Measurements from ENCODE around the gene KCNJ14. TPM values are rescaled to one million over a fixed set of nuclear protein-coding genes. Genes with fewer than 3 reads are reported as not detected.

The KCNJ14 gene
- total RNA-seq, 1 experiment from 2014 or later: 0.36 TPM

DNA sequence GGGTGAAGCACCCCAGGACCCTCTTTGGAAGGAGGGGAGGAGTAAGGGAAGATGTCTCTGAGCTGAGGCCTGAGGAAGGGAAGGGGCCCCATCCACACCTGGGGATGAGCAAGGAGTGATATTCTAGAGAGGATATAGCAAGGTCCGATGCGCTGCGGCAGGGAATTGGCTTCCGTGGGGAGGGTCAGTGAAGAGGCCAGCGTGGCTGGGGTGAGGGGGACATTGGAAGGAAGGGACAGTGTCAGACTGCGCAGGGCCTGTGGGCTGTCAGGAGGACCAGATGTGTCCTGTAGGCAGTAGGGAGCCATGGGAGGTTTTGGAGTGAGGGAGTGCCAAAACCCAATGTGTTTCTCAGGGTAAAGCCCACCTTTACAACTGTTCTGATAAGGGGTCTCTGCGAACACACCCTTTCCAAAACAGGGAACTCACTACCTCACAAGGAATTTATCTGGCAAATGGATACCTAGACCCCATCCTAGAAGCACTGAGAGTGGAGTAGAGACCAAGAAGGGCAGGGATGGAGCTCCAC lies 52.6 kb downstream of the KCNJ14 start:
- DNase-seq (ENCODE audit: low spot score): no peak

DNA sequence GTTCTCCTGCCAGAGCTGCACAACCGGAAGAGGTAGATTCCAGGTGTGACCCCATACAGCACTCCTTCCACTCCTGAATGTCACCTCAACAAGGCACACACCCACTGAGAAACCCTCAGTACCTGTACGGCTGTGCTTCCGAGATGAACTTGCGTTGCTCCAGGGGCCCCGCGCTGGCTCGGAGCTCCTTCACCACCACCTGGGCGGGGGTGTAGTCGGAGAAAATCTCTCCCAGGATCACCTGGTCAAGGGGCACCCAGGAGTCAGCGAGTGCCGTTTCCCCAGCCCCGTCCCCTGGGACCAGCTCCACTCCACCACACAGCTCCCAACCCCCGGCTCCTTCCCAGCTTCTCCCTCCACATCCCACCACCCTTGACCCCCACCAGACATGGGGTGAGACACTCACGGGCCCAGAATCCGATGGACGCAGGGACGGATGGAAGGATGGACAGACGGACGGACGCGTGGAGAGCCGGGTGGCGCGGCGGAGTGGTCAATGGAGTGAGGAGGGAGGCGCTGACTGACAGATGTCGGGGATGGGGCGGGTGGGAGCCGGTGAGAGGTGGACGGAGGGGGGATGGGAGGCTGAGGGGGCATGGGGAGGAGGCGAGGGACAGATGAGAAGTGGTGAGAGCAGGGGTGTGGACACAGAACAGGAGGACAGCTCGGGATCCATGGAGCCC lies 53.5 kb downstream of the KCNJ14 start:
- DNase-seq (ENCODE audit: low spot score): no peak

DNA sequence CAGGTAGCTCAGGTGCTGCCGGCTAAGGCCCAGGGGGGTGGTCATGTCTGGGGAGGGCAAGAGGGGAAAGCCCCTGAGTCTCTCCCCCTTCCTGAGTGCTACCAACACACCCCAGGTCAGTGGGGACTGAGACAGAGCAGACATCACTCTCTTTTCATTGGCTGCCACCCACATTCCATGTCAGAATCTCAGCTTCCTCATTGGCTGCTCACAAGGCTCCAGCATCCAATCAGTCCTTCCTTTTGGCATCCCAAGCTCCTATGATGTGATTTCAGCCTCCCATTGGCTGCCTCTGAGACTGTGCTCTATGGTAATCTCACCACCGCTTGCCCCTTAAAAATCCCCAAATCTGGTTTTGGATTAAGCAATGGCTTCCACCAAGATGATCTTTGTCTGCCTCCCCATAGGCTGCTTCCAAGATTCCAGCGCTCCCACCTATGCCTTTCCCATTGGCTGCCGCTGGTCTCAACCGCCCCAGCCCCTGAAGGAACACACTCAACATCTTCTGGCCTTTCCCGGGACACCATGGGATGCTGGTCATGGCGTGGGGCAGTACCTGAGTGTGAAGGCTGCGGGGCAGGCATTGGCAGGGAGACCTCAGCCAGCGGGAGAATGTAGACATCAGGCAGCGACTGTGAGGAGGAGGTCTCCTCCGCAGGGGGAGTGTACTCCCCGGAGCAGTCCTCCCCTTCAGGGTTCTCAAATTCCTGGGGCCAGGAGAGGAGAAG lies 54.3 kb downstream of the KCNJ14 start:
- no peak for DNase-seq (ENCODE audit: low spot score)

DNA sequence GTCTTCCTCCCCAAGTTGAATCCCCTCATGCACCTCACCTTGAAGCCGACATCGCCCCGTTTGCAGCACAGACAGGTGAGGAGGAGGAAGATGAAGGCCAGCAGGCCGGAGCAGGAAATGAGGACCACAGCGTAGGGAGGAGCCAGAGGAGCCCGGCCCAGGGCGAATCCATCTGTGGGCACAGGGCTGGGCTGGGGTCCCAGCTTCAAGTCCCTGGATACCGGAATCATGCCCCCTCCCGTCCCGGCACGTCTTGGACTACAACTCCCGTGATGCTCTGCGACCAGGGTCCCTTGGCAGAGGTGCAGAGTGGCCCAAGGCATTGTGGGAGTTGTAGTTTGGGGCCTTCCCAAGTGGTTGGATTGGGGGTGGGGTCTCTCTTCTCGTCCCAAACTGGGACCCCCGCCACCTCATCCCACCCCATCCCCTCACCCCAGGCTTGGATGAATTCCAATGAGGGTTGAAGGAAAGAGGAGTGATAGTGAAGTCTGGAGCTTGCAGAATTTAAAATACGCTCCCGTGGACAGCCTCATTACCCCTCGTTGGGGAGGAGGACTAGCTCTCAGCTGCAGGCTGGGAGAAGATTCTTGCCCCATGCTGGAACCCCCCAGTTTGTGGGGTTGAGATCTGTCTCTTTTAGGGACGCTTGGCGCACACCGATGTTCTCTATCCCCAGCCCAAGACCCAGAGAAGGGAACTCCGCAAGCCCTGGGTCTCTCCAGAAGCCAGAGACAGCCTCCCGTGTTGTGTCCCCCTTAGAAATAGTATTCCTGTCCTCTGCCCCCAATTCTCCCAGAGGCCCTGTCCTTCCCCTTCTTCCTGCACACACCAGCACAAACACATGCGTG lies 55.3 kb downstream of the KCNJ14 start:
- peak; percentile 21 for DNase-seq (ENCODE audit: low spot score)

DNA sequence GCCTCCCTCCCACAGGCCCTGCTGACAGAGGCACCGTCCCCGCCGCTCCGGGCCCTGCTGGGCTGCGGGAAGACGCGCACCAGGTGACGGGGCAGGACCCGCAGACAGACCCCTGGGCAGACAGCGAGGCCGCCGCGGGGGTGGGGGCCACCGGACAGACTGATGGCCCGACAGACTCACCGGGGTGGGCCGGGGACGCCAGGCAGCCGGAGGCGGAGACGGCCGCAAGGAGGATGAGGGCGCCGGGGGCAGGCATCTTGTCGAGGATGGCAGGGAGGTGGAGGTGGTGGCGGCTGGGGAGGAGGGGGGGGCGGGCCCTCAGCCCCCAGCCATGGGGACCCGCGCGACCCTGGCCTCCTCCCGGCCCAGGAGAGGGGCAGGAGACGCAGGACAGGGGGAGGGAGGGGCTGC lies 56.0 kb downstream of the KCNJ14 start:
- DNase-seq (ENCODE audit: low spot score): no peak

DNA sequence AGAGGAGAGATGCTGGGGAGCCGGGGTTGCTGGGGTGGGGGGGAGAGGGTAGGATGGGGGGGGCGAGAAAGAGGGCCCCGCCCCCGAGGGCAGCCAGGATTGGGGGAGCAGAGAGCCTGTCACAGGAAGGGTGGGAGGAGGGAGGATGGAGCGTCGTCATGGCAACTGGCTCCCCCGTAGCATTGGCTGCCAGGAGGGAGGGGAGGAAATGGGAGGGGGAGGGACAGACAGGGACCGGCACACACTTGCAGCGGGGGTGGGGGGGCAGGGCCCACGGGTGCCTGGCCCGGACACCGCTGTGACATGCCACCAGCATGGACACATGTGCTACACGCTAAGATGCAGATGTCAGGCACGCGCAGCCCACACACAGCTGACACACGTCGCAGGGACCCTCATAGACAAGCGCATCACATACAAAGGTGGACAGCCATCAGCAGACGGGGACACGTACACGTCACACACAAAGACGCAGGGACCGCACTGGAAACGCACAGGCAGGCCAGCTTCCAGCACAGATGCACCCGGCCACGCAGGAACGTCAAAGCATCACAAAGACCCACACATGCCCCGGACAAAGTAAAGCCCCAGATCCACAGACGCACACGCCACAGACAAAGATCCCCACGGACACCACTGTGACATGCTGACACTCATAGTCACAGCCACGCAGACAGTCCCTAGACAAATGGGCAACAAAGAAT lies 56.6 kb downstream of the KCNJ14 start, which contains the start of gene LMTK3:
Gene LMTK3, minus strand, starts transcription at position 36 of the 704 bp plus-strand sequence. CDS start 259 bp downstream, outside the sequence.
- DNase-seq (ENCODE audit: low spot score): peak; percentile 22

DNA sequence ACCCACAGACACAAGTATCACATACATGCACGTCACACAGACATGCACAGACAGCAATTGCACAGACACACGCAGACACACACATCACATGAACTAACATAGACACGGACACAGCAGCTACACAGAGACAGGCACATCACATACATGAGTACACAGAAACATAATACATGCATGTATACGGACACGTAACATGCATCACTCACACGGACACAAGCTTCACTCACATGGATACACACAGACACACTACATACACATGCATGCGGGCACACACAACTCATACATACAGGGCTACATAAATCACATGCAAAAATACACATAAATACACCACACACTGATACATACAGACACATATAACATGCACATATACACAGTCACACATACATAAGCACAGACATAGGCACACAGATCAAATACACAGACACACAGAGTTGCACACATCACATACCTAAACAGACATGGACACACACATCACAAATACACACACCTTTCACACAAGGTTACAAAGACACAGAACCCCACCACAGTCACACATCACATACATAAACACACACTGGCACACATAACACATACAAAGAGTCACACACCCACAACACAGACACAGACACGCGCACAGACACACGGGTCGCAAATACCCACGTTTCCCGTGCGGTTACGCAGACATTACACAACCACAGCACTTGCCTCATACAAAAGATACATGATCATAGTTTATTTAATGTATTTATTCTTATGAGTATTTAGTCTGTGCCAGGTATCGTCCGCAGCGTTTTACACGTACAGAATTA lies 57.3 kb downstream of the KCNJ14 start:
- no peak for DNase-seq (ENCODE audit: low spot score)

DNA sequence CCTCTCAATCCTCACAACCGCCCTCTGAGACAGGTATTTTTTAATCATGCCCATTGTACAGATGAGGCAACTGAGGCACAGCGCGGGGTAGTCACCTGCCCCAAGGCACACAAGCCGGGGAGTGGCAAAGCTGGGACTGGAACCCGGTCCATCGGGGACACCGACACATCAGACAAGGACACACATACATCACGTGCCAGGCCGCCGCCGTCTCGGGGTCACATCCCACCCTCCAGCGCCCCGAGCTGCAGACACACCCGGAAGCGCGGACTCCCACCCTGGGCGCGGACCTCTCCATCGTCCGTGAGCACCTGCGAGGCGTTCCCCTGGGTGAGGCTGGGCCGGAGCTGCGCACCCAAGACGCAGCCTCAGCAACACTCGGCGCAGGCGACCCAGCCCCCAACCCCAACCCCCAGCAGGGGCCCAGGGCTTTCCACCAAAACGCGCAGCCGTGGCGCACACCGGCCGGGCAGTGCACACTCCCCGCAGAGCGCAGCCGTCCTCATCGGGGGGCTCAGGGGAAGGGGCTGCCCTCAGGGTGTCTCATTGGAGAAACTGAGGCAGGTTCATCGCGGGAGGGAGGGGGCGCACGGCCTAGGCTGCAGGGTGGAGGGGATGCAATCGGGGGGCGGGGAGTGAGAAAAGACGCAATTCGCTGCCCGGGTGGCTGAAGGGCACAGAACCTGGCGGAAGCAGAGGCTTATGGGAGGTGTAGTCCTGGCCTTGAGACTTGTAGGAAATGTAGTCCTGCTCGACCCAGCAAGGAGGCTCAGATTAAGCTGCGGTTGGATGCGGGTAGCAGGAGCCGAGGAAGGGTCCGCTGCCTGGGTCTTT lies 58.1 kb downstream of the KCNJ14 start:
- peak; percentile 50 for DNase-seq (ENCODE audit: low spot score)

DNA sequence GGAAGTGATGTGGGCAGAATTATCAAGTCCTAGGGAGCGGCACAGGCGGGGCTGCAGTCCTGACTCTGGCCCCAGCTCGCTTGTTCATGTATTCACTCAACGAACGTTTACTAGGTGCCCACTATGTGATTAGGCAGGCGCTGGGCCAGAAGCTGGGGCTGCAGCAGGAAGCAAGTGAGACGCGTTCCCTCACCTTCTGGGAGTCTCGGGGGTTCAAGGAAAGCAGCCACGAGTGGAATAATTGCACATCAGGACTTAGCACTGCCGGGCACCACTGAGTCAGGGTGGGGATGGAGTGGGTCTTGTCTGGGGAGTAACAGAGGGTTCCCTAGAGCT lies 58.7 kb downstream of the KCNJ14 start:
- DNase-seq (ENCODE audit: low spot score): no peak

DNA sequence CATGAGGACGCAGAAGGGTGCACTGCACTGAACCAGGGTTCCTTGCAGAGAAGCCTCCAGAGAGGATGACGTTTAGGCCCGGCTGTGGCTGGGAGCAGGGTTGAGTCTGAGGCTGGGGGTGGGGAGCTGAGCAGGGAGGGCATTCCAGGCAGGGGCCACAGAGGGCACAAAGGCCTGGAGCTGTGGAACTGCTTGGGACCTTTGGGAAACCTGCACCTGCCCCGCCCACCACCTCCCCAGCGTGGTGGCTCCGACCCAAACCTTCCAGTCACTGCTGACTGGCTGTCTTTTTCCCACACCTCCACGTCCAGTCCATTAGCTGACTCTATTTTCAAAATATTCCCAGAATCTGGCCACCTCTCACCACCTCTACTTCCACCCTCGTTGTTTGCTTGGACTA lies 61.2 kb downstream of the KCNJ14 start:
- no peak for DNase-seq (ENCODE audit: low spot score)

Other genes starting within 250 kb of the KCNJ14 start
- 4.3 and 7.7 TPM in 2 replicates for gene CARD8, start 199.7 kb upstream of the KCNJ14 start, total RNA-seq (2014; rRNA removed; shearing (Covaris generic))
- 0.79 and 5.5 TPM in 2 replicates for gene ZNF114, start 185.5 kb upstream of the KCNJ14 start, total RNA-seq (2014; rRNA removed; shearing (Covaris generic))
- 67.5 and 98.5 TPM in 2 replicates for gene EMP3, start 130.0 kb upstream of the KCNJ14 start, total RNA-seq (2014; rRNA removed; shearing (Covaris generic))
- gene TMEM143, start 91.6 kb upstream of the KCNJ14 start, total RNA-seq (2014; rRNA removed; shearing (Covaris generic)): 1.8 and 2.5 TPM in 2 replicates
- not detected in 2 replicates for gene SYNGR4, start 91.2 kb upstream of the KCNJ14 start, total RNA-seq (2014; rRNA removed; shearing (Covaris generic))
- 64.2 and 71.5 TPM in 2 replicates for gene KDELR1, start 64.0 kb upstream of the KCNJ14 start, total RNA-seq (2014; rRNA removed; shearing (Covaris generic))
- gene GRIN2D, start 61.9 kb upstream of the KCNJ14 start, total RNA-seq (2014; rRNA removed; shearing (Covaris generic)): not detected in 2 replicates
- gene GRWD1, start 9.6 kb upstream of the KCNJ14 start, total RNA-seq (2014; rRNA removed; shearing (Covaris generic)): 38.9 and 55.4 TPM in 2 replicates
- 28.7 and 38.5 TPM in 2 replicates for gene CYTH2, start 13.8 kb downstream of the KCNJ14 start, total RNA-seq (2014; rRNA removed; shearing (Covaris generic))
- gene LMTK3, start 56.3 kb downstream of the KCNJ14 start, total RNA-seq (2014; rRNA removed; shearing (Covaris generic)): not detected in 2 replicates
- 0.38 TPM in 1 of 2 replicates, not detected in the other for gene SULT2B1, start 96.6 kb downstream of the KCNJ14 start, total RNA-seq (2014; rRNA removed; shearing (Covaris generic))
- gene SPACA4, start 151.2 kb downstream of the KCNJ14 start, total RNA-seq (2014; rRNA removed; shearing (Covaris generic)): not detected in 2 replicates
- 0.07 TPM in 1 of 2 replicates, not detected in the other for gene FAM83E, start 159.5 kb downstream of the KCNJ14 start, total RNA-seq (2014; rRNA removed; shearing (Covaris generic))
- 764 and 1,035 TPM in 2 replicates for gene RPL18, start 163.6 kb downstream of the KCNJ14 start, total RNA-seq (2014; rRNA removed; shearing (Covaris generic))
- gene SPHK2, start 163.9 kb downstream of the KCNJ14 start, total RNA-seq (2014; rRNA removed; shearing (Covaris generic)): 7.6 and 10.5 TPM in 2 replicates
- 2.6 and 15.5 TPM in 2 replicates for gene DBP, start 181.8 kb downstream of the KCNJ14 start, total RNA-seq (2014; rRNA removed; shearing (Covaris generic))
- gene CA11, start 190.6 kb downstream of the KCNJ14 start, total RNA-seq (2014; rRNA removed; shearing (Covaris generic)): 2.3 and 5.8 TPM in 2 replicates
- gene NTN5, start 217.4 kb downstream of the KCNJ14 start, total RNA-seq (2014; rRNA removed; shearing (Covaris generic)): not detected in 2 replicates
- gene FUT2, start 240.4 kb downstream of the KCNJ14 start, total RNA-seq (2014; rRNA removed; shearing (Covaris generic)): not detected in 2 replicates

Data from A172 (cell line).